ENCODE data around the gene LMBR1L. TPM values are rescaled to one million over a fixed set of nuclear protein-coding genes. Genes with fewer than 3 reads are reported as not detected.
A peak's percentile ranks its signal among the peaks of the same experiment; 100 is the strongest.

Gene LMBR1L
- total and polyA plus RNA-seq, 2 of the 13 experiments (the other 11 are each of a cell fraction or from before 2014, with no cell fraction given), result 12.2 to 65.9 TPM

DNA sequence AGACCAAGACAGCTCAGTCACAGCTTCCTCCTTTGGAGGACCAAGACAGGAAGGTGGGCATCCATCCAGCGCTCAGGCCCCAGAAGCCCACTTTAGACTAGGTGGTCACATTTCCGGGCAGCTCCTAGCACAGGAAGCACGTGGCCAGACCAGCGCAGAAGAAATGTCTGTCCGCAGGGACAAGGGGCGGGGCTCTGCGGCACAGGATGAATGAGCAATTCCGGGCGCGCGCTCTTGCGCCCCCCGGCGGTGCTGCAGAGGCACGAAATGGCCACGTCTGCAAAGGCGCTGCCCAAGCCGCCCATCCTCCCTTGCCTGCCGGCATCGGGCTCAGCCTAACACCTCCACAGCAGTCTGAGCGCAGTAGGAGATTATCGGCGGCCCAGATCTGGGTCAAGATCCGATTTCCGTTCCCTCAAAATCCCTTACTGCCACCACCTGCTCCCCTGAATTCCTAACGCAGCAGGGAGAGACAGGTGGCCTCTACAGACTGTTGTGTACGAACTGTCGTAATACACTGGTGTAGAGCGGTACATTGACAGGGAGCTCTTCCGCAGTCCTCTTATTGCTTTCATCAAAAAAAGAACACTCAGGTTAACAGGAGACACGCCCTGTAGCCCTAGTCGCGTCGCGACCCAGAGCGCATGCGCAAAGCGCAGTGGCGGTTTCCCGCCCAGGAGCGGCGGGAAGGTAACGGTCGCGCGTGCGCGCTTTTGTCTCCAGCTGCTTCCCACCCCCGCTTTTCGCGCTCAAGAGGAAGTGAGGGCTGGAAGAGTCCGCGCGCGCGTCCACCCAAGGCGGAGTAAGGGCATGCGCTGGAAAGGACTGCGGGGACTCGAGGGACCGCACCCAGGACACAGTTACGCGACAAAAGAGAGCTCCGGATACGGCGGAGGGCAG lies 19.8 kb upstream of the LMBR1L start (continued):
- TF ChIP-seq, protein P1, sequence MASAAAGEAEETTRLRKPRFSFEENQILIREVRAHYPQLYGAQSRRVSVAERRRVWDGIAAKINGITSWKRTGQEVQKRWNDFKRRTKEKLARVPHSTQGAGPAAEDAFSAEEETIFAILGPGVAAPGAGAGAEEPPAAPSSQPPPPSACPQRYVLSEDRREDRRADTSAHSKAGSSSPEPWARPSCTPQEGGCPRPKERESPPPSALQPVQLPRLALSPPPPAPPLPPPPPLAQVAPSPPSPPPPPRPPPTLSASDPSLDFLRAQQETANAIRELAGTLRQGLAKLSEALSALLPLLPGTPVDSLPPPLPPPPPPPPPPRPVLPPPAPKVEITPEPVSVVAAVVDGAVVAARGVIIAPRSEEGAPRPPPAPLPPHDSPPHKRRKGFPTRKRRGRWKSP (CRISPR knock-in tag; IDR thresholded peaks at IDR 0.05), result peak; percentile 89
- peak; percentile 61 for TF ChIP-seq ELF3 (CRISPR knock-in tag; IDR thresholded peaks at IDR 0.05)
- TF ChIP-seq, protein P2, sequence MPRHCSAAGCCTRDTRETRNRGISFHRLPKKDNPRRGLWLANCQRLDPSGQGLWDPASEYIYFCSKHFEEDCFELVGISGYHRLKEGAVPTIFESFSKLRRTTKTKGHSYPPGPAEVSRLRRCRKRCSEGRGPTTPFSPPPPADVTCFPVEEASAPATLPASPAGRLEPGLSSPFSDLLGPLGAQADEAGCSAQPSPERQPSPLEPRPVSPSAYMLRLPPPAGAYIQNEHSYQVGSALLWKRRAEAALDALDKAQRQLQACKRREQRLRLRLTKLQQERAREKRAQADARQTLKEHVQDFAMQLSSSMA (CRISPR knock-in tag; IDR thresholded peaks at IDR 0.05), result peak; percentile 94; the same call in 1 of the 2 replicates
- TF ChIP-seq ZNF225 (CRISPR knock-in tag; IDR thresholded peaks at IDR 0.05), result no peak
- 0 out of 2 replicates have a peak, but pooled peaks have one; percentile 78 for TF ChIP-seq ZNF83 (CRISPR knock-in tag; IDR thresholded peaks at IDR 0.05; ENCODE audit: borderline replicate concordance)
- TF ChIP-seq GTF2F1 (IDR thresholded peaks at IDR 0.05; ENCODE audit: low read length), result no peak
- peak; percentile 86 for TF ChIP-seq ZNF547 (CRISPR knock-in tag; IDR thresholded peaks at IDR 0.05)
- TF ChIP-seq, protein P3, sequence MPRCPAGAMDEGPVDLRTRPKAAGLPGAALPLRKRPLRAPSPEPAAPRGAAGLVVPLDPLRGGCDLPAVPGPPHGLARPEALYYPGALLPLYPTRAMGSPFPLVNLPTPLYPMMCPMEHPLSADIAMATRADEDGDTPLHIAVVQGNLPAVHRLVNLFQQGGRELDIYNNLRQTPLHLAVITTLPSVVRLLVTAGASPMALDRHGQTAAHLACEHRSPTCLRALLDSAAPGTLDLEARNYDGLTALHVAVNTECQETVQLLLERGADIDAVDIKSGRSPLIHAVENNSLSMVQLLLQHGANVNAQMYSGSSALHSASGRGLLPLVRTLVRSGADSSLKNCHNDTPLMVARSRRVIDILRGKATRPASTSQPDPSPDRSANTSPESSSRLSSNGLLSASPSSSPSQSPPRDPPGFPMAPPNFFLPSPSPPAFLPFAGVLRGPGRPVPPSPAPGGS (CRISPR knock-in tag; IDR thresholded peaks at IDR 0.05), result peak; percentile 75
- TF ChIP-seq, protein P4, sequence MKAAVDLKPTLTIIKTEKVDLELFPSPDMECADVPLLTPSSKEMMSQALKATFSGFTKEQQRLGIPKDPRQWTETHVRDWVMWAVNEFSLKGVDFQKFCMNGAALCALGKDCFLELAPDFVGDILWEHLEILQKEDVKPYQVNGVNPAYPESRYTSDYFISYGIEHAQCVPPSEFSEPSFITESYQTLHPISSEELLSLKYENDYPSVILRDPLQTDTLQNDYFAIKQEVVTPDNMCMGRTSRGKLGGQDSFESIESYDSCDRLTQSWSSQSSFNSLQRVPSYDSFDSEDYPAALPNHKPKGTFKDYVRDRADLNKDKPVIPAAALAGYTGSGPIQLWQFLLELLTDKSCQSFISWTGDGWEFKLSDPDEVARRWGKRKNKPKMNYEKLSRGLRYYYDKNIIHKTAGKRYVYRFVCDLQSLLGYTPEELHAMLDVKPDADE (CRISPR knock-in tag; IDR thresholded peaks at IDR 0.05), result peak; percentile 18; the same call in 1 of the 2 replicates
- TF ChIP-seq DNMT3B (CRISPR knock-in tag; conservative IDR thresholded peaks at IDR 0.05), result 0 out of 2 replicates have a peak, but pooled peaks have one; percentile 46
- TF ChIP-seq HNRNPK (IDR thresholded peaks at IDR 0.05; ENCODE audit: low read depth, low read length, poor library complexity, severe bottlenecking), result no peak
- peak; percentile 99 for TF ChIP-seq MXI1 (IDR thresholded peaks at IDR 0.05; ENCODE audit: borderline replicate concordance, low read depth, low read length)
- TF ChIP-seq, protein P5, sequence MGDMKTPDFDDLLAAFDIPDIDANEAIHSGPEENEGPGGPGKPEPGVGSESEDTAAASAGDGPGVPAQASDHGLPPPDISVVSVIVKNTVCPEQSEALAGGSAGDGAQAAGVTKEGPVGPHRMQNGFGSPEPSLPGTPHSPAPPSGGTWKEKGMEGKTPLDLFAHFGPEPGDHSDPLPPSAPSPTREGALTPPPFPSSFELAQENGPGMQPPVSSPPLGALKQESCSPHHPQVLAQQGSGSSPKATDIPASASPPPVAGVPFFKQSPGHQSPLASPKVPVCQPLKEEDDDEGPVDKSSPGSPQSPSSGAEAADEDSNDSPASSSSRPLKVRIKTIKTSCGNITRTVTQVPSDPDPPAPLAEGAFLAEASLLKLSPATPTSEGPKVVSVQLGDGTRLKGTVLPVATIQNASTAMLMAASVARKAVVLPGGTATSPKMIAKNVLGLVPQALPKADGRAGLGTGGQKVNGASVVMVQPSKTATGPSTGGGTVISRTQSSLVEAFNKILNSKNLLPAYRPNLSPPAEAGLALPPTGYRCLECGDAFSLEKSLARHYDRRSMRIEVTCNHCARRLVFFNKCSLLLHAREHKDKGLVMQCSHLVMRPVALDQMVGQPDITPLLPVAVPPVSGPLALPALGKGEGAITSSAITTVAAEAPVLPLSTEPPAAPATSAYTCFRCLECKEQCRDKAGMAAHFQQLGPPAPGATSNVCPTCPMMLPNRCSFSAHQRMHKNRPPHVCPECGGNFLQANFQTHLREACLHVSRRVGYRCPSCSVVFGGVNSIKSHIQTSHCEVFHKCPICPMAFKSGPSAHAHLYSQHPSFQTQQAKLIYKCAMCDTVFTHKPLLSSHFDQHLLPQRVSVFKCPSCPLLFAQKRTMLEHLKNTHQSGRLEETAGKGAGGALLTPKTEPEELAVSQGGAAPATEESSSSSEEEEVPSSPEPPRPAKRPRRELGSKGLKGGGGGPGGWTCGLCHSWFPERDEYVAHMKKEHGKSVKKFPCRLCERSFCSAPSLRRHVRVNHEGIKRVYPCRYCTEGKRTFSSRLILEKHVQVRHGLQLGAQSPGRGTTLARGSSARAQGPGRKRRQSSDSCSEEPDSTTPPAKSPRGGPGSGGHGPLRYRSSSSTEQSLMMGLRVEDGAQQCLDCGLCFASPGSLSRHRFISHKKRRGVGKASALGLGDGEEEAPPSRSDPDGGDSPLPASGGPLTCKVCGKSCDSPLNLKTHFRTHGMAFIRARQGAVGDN (CRISPR knock-in tag; IDR thresholded peaks at IDR 0.05), result peak; percentile 99
- TF ChIP-seq, protein P6, sequence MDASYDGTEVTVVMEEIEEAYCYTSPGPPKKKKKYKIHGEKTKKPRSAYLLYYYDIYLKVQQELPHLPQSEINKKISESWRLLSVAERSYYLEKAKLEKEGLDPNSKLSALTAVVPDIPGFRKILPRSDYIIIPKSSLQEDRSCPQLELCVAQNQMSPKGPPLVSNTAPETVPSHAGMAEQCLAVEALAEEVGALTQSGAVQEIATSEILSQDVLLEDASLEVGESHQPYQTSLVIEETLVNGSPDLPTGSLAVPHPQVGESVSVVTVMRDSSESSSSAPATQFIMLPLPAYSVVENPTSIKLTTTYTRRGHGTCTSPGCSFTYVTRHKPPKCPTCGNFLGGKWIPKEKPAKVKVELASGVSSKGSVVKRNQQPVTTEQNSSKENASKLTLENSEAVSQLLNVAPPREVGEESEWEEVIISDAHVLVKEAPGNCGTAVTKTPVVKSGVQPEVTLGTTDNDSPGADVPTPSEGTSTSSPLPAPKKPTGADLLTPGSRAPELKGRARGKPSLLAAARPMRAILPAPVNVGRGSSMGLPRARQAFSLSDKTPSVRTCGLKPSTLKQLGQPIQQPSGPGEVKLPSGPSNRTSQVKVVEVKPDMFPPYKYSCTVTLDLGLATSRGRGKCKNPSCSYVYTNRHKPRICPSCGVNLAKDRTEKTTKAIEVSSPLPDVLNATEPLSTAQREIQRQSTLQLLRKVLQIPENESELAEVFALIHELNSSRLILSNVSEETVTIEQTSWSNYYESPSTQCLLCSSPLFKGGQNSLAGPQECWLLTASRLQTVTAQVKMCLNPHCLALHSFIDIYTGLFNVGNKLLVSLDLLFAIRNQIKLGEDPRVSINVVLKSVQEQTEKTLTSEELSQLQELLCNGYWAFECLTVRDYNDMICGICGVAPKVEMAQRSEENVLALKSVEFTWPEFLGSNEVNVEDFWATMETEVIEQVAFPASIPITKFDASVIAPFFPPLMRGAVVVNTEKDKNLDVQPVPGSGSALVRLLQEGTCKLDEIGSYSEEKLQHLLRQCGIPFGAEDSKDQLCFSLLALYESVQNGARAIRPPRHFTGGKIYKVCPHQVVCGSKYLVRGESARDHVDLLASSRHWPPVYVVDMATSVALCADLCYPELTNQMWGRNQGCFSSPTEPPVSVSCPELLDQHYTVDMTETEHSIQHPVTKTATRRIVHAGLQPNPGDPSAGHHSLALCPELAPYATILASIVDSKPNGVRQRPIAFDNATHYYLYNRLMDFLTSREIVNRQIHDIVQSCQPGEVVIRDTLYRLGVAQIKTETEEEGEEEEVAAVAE (CRISPR knock-in tag; IDR thresholded peaks at IDR 0.05; ENCODE audit: borderline replicate concordance), result 0 out of 2 replicates have a peak, but pooled peaks have one; percentile 20
